Glomerular visceral epithelial cell (primary cell): ENCODE measurements around the gene NCAPD2.
"Not testable (repeated sequence)": the region's sequence is repeated elsewhere in the genome, so short reads cannot be mapped to it uniquely, and the experiment has no call there.

Experiments
- DNase-seq: peaks from one replicate; pipeline ENCODE4 v3.0.0-alpha.2; 2016; ENCODE audit errors: extremely low spot score

Gene NCAPD2

DNA sequence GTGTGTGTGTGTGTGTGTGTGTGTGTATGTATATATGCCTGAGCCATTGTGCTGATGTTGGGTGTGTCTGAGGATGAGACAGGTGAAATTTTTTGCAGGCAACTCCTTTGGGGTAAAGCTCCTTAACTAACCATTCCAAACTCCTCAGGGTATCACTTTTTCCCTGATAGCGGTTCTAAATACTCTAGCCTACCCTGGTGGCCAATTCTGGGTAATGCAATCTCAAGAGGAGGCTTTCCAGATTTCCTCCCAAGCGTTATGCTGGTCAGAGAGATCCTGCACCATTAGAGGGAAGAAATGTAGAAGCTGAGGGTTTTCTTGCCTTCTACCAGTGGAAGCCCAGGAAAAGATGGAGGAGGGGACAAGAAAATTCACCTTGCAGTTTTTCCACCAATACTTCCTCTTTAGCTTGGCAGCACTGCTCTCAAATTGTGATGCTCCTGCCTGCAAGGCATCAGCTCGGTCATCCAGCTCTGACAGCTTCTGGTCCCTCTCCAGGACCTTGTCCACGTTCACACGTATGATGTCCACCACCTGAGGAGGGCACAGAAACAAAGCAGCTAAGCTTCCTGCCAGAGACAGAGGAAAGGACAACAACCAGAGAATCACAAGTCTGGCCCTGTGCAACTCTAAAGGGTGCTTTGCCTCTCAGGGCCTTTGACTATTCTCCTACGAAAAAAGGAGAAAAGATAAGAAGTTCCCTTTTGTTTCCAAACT is 28.3 kb upstream of the NCAPD2 start:
- DNase-seq = peak; percentile 61

GRCh38 chr12:6466184-6466573 is 27.7 kb upstream of the NCAPD2 start:
- DNase-seq = no peak

GRCh38 chr12:6466751-6467150 is 27.2 kb upstream of the NCAPD2 start:
- not testable (repeated sequence) for DNase-seq

GRCh38 chr12:6467571-6468282 is 26.2 kb upstream of the NCAPD2 start:
- not testable (repeated sequence) for DNase-seq

DNA sequence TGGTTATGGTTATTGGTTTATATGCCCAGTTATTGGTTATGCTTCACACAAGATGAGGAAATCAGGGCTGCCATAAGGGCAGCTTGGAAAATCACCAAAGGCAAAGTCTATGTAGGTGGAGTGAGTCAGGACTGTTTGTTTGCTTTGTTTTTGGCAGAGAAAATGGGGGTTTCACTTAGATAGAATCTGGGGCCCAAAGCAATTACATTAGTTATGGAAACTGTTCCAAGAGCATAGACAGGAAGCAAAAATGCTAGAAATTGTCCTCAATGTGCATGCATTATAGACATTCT is 25.7 kb upstream of the NCAPD2 start:
- no peak for DNase-seq

- DNase-seq = no peak
These were observed 24.8 kb upstream of the NCAPD2 start for GRCh38 chr12:6469092-6469491.

- DNase-seq = no peak
These were observed 24.1 kb upstream of the NCAPD2 start for GRCh38 chr12:6469609-6470374.

DNA sequence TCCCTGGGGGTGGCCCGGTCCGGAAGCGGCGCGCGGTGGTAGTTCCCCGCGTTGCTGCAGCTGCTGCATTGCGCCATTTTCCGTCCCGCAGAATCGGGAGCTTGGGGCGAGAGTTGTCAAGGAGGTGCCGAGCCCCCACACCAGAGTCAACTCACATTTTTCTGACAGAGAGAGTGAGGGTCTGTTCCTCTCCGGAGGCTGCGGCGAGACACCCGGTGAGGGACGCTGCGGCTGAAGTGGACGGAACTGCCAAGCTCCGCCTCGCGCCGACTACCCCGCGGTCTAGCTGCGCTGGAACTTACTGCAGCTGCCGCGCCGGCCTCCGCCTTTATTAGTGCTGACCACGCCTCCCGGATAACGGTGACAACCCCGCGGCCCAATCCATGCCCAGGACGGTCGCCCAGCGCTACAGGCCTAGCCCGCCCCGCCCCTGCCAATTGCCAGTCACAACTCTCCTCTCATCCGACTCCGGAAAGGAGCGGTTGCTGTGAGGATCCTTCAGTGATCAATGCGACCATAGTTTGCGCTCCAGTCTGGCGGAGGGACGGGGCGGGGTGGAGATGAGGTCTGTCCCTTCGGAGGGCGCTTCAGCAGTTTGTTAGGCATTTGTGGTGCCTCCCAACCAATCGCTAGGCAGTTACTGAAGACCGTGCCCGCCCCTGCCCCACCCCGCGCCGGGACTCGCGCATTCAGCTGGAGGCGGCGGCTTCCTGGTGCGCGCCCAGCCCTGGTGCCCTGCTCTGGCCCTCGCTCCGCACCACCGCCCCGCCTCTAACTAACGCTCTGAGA is 23.3 kb upstream of the NCAPD2 start, which contains the start of gene VAMP1:
TSS of gene VAMP1 (minus strand) at position 303 of the 789 bp plus-strand sequence. CDS start at position 157, 146 bp downstream.
- peak; percentile 95 for DNase-seq

- peak; percentile 29 for DNase-seq
These were observed 21.9 kb upstream of the NCAPD2 start for GRCh38 chr12:6471989-6472360.

DNA sequence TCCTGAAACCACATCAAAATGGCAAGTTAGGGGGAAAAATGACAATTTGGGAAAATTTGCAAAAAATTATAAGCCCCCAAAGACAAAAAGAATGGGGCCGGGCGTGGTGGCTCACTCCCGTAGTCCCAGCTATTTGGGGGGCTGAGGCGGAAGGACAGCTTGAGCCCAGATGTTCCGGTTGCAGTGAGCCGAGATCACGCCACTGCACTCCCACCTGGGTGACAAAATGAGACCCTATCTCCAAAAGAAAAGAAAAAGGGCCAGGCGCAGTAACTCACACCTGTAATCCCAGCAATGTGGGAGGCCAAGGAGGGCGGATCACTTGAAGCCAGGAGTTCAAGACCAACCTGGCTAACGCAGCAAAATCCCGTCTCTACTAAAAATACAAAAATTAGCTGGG is 21.4 kb upstream of the NCAPD2 start:
- DNase-seq = no peak

GRCh38 chr12:6475233-6475975 is 18.5 kb upstream of the NCAPD2 start:
- not testable (repeated sequence) for DNase-seq

DNA sequence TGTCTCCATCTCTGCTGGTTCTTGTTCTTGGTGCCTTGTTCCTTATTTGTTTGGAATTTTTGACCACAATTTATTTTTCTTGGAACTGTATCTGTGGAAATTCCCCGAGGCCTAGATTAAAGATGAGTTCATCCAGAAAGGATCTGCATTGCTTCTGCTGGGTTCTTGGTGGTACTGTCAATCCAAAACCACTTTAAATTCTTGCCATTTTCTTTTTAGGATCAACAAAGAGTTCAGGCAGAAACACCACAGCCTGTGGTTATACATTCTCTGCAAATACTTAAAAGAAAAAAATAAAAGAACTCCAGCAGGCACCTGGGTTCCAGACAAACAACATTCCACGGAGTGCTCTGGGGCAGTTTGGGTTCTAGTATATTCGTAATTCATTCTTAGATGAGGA is 17.4 kb upstream of the NCAPD2 start:
- peak; percentile 75 for DNase-seq

DNA sequence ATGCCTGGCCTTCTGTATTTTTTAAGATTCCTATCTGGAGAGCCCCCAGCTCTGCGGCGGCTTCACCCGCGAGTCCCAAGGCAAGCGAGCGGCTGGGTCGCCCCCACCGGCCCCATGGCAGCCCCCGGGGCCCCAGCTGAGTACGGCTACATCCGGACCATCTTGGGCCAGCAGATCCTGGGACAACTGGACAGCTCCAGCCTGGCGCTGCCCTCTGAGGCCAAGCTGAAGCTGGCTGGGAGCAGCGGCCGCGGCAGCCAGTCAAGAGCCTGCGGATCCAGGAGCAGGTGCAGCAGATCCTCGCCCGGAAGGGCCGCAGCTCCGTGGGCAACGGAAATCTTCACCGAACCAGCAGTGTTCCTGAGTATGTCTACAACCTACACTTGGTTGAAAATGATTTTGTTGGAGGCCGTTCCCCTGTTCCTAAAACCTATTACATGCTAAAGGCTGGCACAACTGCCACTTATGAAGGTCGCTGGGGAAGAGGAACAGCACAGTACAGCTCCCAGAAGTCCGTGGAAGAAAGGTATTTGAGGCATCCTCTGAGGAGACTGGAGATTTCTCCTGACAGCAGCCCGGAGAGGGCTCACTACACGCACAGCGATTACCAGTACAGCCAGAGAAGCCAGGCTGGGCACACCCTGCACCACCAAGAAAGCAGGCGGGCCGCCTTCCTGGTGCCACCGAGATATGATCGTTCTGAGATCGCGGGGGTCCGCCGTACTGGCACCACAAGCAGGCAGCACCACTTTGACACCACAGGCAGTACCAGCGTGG is 16.1 kb upstream of the NCAPD2 start:
- not testable (repeated sequence) for DNase-seq

DNA sequence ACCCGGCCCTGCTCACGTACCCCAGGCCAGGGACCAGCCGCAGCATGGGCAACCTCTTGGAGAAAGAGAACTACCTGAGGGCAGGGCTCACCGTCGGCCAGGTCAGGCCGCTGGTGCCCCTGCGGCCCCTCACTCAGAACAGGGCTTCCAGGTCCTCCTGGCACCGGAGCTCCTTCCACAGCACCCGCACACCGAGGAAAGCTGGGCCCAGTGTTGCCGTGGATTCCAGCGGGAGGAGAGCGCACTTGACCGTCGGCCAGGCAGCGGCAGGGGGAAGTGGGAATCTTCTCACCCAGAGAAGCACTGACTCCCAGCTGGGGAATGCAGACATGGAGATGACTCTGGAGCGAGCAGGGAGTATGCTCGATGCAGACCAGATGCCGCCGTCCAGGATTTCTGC is 15.5 kb upstream of the NCAPD2 start:
- no peak for DNase-seq

DNA sequence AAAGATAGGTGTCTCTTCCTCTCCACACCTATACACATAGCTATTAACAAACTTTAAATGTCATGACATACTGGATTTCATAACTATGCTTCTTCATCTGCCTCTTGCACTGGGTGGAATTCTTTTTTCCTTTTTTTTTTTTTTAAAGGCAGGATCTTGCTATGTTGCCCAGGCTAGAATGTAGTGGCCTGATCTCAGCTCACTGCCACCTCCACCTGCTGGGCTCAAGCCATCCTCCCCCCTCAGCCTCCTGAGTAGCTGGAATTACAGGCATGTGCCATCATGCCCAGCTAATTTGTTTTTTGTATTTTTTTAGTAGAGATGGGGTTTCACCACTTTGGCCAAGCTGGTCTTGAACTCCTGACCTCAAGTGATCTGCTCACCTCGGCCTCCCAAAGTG is 5.7 kb upstream of the NCAPD2 start:
- no peak for DNase-seq

GRCh38 chr12:6489449-6489848 is 4.5 kb upstream of the NCAPD2 start:
- DNase-seq = no peak

- not testable (repeated sequence) for DNase-seq
These were observed 3.2 kb upstream of the NCAPD2 start for GRCh38 chr12:6490673-6491072.

DNA sequence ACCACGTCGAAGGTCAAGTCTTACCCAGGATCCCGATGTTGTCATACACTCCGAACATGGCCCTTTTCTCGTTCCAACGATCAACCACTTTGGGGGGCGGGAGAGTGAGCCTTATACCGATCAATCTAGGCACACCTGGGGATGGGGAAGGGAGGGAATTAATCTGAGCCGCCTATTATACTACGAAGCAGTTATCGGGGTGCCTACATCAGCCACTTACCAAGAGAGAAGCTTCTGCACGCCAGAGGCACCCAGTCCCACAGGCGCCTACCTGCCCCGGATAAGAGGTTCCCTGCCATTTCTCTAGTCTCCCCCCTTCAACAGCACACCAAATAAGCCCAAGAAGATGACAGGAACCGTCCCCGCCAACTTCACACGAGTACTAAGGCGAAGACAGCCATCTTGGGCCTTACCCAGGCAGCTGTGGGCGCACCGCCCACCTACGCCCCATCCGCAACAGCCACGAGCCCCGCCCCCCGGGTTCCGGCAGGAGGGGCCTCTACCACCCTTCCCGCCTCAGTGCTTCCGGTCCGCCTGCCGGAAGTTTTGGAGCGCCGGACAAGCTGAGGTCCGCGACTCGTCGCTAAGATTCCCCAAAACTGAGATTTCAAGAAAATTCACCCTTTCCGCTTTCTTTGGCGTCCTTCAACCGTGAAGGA is 935 bp upstream of the NCAPD2 start, which contains the start of gene MRPL51:
TSS of gene MRPL51 (minus strand) at position 425 of the 659 bp plus-strand sequence. CDS start at position 299, 126 bp downstream.
- peak; percentile 94 for DNase-seq

- DNase-seq = peak; percentile 13
These were observed 399 bp downstream of the NCAPD2 start for GRCh38 chr12:6494258-6494743.

GRCh38 chr12:6494968-6495367 is 1.1 kb downstream of the NCAPD2 start:
- DNase-seq = no peak
